Right cardiac atrium (tissue), 5 donors: ENCODE measurements around the gene TMEM121B. TPM values are rescaled to one million over a fixed set of nuclear protein-coding genes. Genes with fewer than 3 reads are reported as not detected.
A peak's percentile ranks its signal among the peaks of the same experiment; 100 is the strongest.

Source experiments
- ATAC-seq, 2 donors: fragments of 200-7000 bp; cut with Tn5 transposase; one replicate each; pipeline versions ENCODE4 v1.8.0 to v1.9.1; 2020; ENCODE audit warnings: moderate library complexity in 2 of 2, mild to moderate bottlenecking in 1 of 2
- DNase-seq, 3 donors: peaks; one replicate each; pipeline ENCODE4 v3.0.0-alpha.2; 2020
- H3K27ac ChIP-seq: one replicate; pipeline ENCODE4 v1.5.1; 2013; ENCODE audit warnings: mild to moderate bottlenecking, low read length, control low read depth, moderate library complexity
- H3K27me3 ChIP-seq: one replicate; pipeline ENCODE4 v1.6.1; 2013; ENCODE audit not compliant: control insufficient read depth, insufficient read depth
- H3K4me1 ChIP-seq: one replicate; pipeline ENCODE4 v1.6.1; 2013; ENCODE audit warnings: low read length; ENCODE audit not compliant: control insufficient read depth, insufficient read depth
- H3K4me3 ChIP-seq: one replicate; pipeline ENCODE4 v1.5.1; 2013; ENCODE audit warnings: low read length, control low read depth
- H3K9me3 ChIP-seq: one replicate; pipeline ENCODE4 v1.6.1; 2013; ENCODE audit warnings: low read length; ENCODE audit not compliant: control insufficient read depth
- WGBS: extraction: QIAGEN DNeasy Blood & Tissue Kit; methylation state at CpG from one replicate; pipeline ENCODE4 v1.1.7; 2013; 5-methylcytosine and 5-hydroxymethylcytosine counted together
- intact Hi-C, 4 donors: fragments of 100-400 bp; cut with DNase I; formaldehyde crosslinking; loops; one replicate each; pipeline versions ENCODE4 v1.11.0 to v1.14.0; 2022 to 2023
- polyA plus RNA-seq: library from polyadenylated mRNA; stranded (reverse); fragments of 200-250 nt; gene quantifications from one replicate; pipeline ENCODE4 v1.2.3, GENCODE V29; 2013
- total RNA-seq, 4 donors: library from RNA; stranded (reverse); fragmentation: NEBNext Ultra II Directional; extraction: Animal tissue kit (Norgen Biotek cat#: 25700); gene quantifications; one replicate each; pipeline ENCODE4 v1.2.1, GENCODE V29; 2021
- donor health status: healthy with polysubstance abuse.
- donor health status: DM: no; HTN: yes; CAD: no.
- donor health status: DM: no; HTN: no; CAD: no.
- donor health status: DM: no; HTN: yes; CAD: no; lungs with severe emphysema.
- donor health status: DM: yes; HTN: yes; CAD: no.

Gene TMEM121B
- total and polyA plus RNA-seq, 5 donors, result 0.56 to 1.9 (median 1.1) TPM

DNA sequence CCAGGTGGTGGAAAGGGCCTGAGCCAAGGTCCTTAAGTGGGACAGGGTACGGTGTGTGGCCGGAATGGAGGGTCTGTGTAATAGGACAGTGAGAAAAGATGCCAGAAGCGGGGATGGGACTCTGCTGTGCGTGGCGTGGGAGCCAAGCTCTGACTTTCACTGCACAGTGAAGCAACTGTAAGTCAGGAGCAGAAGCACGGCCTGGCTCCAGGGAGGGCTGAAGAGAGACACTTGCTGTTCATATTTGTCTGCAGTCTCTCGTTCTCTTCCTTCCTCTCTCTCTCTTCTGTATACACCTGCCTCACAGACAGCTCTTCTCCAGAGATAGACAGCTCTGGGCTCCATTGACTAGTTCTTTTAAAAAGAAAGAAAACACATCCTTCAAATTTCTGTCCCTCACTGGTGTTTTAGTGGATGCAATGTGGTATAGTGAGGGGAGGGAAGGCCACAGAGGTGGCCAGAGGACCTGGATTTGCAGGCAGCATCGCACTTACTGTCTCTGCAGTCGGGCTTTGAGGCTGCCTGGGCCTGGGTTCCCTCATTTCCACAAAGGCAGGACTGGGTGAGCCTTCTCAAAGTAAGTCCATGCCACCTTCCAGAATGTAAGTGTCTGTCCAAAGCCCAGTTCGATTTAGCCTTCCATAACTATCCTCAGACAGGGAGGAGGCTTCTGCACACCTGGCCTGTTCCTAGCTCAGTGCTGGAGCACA is 34.2 kb downstream of the TMEM121B start:
- 68% methylated on average over 10 of the region's 10 CpGs for WGBS
- ATAC-seq (no peak), DNase-seq (no peak)
- H3K27ac ChIP-seq, result no peak overlapping the region
- intact Hi-C loops, result loop anchor here in 2 of 4 donors (10.0 kb wide), 2 partner anchors 78 to 418 kb away; no protein-coding TSS in a partner anchor
- H3K4me1 ChIP-seq, result peaks cover 2% of the 10 kb centered on the region
- no peaks in the 10 kb centered on the region for H3K9me3 ChIP-seq
- peak overlapping the region; percentile 7 for H3K4me3 ChIP-seq
- H3K27me3 ChIP-seq, result no peaks in the 10 kb centered on the region

- DNase-seq (no peak), ATAC-seq (no peak)
- H3K27ac ChIP-seq, result no peak overlapping the region
- H3K9me3 ChIP-seq, result no peaks in the 10 kb centered on the region
- WGBS, result 69% methylated on average over 7 of the region's 7 CpGs
- intact Hi-C loops, result loop anchor here in 2 of 4 donors (10.0 kb wide), 2 partner anchors 79 to 419 kb away; no protein-coding TSS in a partner anchor
- H3K27me3 ChIP-seq, result no peaks in the 10 kb centered on the region
- H3K4me3 ChIP-seq, result peak overlapping the region; percentile 80
- peaks cover 2% of the 10 kb centered on the region for H3K4me1 ChIP-seq
Measured at GRCh38 chr22:17086296-17086695, 34.9 kb downstream of the TMEM121B start.

- H3K9me3 ChIP-seq, result no peaks in the 10 kb centered on the region
- WGBS, result 6% methylated on average over 92 of the region's 92 CpGs
- peak overlapping the region; percentile 55 for H3K27ac ChIP-seq
- peak; percentile 65 to 80 (median 78) for DNase-seq
- peak overlapping the region; percentile 80 for H3K4me3 ChIP-seq
- intact Hi-C loops, result loop anchor here in 2 of 4 donors (10.0 kb wide), 2 partner anchors 79 to 419 kb away; no protein-coding TSS in a partner anchor
- H3K4me1 ChIP-seq, result peaks cover 2% of the 10 kb centered on the region
- H3K27me3 ChIP-seq, result no peaks in the 10 kb centered on the region
- ATAC-seq, result peak; percentile 52 to 64
Measured at GRCh38 chr22:17085277-17086181, 35.6 kb downstream of the TMEM121B start.

DNA sequence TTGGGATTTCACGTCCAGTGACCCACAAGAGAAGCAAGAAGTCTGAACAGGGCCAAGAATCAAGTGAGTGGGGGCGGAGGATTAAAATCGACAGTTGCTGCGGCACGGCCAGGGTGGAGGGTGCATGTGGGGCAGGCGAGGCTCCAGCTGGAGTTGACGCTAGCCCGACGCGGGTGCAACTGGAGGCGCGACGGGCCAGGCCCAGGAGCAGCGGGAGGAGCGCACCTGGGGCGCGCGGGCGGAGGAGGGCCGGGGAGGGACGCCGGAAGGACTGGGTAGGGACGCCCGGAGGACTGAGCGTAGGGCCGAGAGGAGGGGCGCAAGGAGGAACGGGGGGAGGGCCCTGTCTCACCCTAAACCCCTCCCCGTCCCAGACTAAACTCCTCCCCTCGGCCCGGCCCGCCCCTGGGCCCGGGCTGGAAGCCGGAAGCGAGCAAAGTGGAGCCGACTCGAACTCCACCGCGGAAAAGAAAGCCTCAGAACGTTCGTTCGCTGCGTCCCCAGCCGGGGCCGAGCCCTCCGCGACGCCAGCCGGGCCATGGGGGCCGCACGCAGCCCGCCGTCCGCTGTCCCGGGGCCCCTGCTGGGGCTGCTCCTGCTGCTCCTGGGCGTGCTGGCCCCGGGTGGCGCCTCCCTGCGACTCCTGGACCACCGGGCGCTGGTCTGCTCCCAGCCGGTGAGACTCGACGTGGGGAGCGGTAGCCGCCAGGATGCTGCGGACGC is 36.4 kb downstream of the TMEM121B start, which contains the start of gene IL17RA:
TSS of gene IL17RA (plus strand) at position 447 of the 723 bp plus-strand sequence. CDS start at position 539, 92 bp downstream.
- intact Hi-C loops, result loop anchor here in 2 of 4 donors (10.0 kb wide), 2 partner anchors 80 to 420 kb away; no protein-coding TSS in a partner anchor

DNA sequence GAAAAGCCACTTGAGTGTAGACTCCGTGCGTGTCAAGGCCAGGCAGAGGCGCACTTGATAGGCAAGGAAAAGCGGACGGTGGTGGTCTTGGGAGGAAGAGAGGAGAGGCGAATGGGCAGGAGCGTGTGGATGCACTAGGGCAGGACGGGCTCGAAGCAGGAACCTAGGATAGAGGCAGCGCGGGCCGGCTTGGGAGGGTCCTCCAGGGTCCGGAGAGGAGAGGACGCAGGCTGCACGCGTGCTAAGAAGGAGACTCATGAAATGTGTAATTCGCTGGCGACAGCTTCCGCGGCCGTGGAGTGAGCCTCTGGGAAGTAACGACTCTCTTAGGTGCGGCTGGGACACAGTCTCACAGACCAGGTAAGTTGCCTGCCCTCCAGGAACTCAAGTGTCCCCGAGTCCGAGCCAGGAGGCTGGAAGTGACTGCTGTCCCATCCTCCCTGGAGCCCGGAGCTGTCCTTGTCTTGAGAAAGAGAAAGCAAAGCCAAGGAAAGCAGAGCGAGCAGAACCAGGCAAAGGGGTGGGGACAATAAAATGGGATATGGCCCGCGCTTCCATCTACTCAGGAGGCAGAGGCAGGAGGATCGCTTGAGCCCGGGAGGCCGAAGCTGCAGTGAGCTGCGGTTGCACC is 37.2 kb downstream of the TMEM121B start:
- H3K27me3 ChIP-seq, result no peaks in the 10 kb centered on the region
- H3K27ac ChIP-seq, result no peak overlapping the region
- DNase-seq (peak in 2 of 3 donors; percentile 58 to 68), ATAC-seq (no peak)
- no peaks in the 10 kb centered on the region for H3K9me3 ChIP-seq
- H3K4me3 ChIP-seq, result peak overlapping the region; percentile 80
- 81% methylated on average over 33 of the region's 33 CpGs for WGBS
- intact Hi-C loops, result loop anchor here in 2 of 4 donors (10.0 kb wide), 2 partner anchors 81 to 421 kb away; no protein-coding TSS in a partner anchor
- peaks cover 2% of the 10 kb centered on the region for H3K4me1 ChIP-seq

More for the DNA sequence above, 36.4 kb downstream of the TMEM121B start, which contains the start of gene IL17RA:
- Histone ChIP-seq H3K4me3 (peak within 1 kb of the TSS; percentile 80), H3K4me1 (peaks cover 2% of the 10 kb centered on the region), H3K27me3 (no peaks in the 10 kb centered on the region), H3K9me3 (no peaks in the 10 kb centered on the region), H3K27ac (peak within 1 kb of the TSS; percentile 55)
- WGBS, result under 1% methylated on average over 68 of the region's 68 CpGs
- DNase-seq (peak; percentile 91 to 97 (median 95)), ATAC-seq (peak; percentile 99)

DNA sequence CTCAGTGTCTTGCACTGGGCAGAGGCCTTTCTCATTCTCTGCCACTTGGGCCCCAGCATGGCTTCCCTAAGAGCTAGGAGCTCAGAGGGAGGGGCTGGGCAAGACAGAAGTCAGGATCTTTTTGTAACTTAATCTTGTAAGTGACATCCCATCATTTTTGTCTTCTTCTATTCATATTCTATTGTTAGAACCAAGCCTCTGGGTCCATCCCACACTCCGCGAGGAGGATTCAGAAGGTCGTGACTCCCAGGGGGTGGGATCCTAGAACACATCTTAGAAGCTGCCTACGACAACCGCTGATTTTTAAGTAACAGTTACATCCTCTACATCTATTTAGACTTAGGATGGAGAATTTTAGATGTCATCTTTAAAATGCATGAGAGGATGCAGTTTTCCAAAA is 37.9 kb downstream of the TMEM121B start:
- Histone ChIP-seq H3K4me3 (no peak overlapping the region), H3K27ac (no peak overlapping the region), H3K4me1 (peaks cover 2% of the 10 kb centered on the region), H3K27me3 (no peaks in the 10 kb centered on the region), H3K9me3 (no peaks in the 10 kb centered on the region)
- no peak for DNase-seq
- intact Hi-C loops, result loop anchor here in 2 of 4 donors (10.0 kb wide), 2 partner anchors 82 to 422 kb away; no protein-coding TSS in a partner anchor
- 92% methylated on average over 5 of the region's 5 CpGs for WGBS
- no peak for ATAC-seq

- ATAC-seq (no peak), DNase-seq (no peak)
- no peaks in the 10 kb centered on the region for H3K27me3 ChIP-seq
- H3K9me3 ChIP-seq, result no peaks in the 10 kb centered on the region
- intact Hi-C loops, result loop anchor here in 3 of 4 donors (5.0 to 10.0 kb wide), 4 partner anchors 95 to 423 kb away; no protein-coding TSS in a partner anchor
- H3K4me3 ChIP-seq, result no peak overlapping the region
- H3K4me1 ChIP-seq, result no peaks in the 10 kb centered on the region
- H3K27ac ChIP-seq, result no peak overlapping the region
- WGBS, result 76% methylated on average over 4 of the region's 4 CpGs
Measured at GRCh38 chr22:17079572-17079971, 41.6 kb downstream of the TMEM121B start.

DNA sequence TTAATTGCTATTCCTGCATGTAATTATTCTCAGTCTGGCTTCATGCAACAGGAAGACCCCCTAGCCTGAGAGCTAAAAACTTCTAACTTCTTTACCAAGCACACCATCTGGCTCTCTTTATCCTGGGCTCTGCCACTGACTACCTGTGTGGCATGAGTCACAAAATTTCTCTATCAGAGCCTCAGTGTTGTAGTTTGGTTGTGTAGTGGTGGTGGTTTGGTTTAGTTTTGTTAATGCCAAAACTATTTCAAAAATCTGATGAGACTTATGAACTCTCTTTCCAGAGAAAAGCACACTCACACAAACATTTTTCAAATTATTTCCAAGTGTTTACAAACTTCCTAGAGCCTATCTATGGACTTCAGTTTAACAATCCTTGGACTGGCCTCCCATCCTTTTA is 43.9 kb downstream of the TMEM121B start:
- H3K9me3 ChIP-seq, result no peaks in the 10 kb centered on the region
- H3K4me3 ChIP-seq, result no peak overlapping the region
- no peaks in the 10 kb centered on the region for H3K27me3 ChIP-seq
- H3K4me1 ChIP-seq, result no peaks in the 10 kb centered on the region
- ATAC-seq (no peak), DNase-seq (no peak)
- no peak overlapping the region for H3K27ac ChIP-seq
- intact Hi-C loops, result loop anchor here in 3 of 4 donors (5.0 to 10.0 kb wide), 4 partner anchors 98 to 425 kb away; no protein-coding TSS in a partner anchor

DNA sequence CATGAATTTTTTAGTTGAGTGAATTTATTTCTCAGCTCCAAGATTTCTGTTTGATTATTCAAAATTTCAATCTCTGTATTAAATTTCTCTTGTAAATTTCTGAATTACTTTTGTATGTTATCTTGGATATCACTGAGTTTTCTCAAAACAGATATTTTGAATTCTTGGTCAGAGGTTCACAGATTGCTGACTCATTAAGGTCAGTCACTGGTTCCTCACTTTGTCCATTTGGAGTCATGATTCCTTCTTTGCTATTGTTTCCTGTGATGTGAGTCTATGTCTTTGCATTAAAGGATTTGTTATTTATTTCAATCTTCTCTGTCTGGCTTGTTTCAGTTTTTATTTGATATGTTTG is 46.5 kb downstream of the TMEM121B start:
- ATAC-seq, result no peak
- no peak for DNase-seq
- H3K27me3 ChIP-seq, result no peaks in the 10 kb centered on the region
- H3K27ac ChIP-seq, result no peak overlapping the region
- no peak overlapping the region for H3K4me3 ChIP-seq
- no peaks in the 10 kb centered on the region for H3K9me3 ChIP-seq
- intact Hi-C loops, result loop anchor here in 3 of 4 donors (5.0 to 10.0 kb wide), 4 partner anchors 100 to 428 kb away; no protein-coding TSS in a partner anchor
- no peaks in the 10 kb centered on the region for H3K4me1 ChIP-seq

GRCh38 chr22:17072877-17073276 is 48.3 kb downstream of the TMEM121B start:
- WGBS, result 52% methylated on average over 1 of the region's 1 CpG
- H3K4me3 ChIP-seq, result no peak overlapping the region
- no peaks in the 10 kb centered on the region for H3K27me3 ChIP-seq
- ATAC-seq (no peak), DNase-seq (no peak)
- no peaks in the 10 kb centered on the region for H3K9me3 ChIP-seq
- no peaks in the 10 kb centered on the region for H3K4me1 ChIP-seq
- no peak overlapping the region for H3K27ac ChIP-seq
- intact Hi-C loops, result loop anchor here in 3 of 4 donors (5.0 to 10.0 kb wide), 4 partner anchors 102 to 429 kb away; no protein-coding TSS in a partner anchor
